Skeletal muscle satellite cell (primary cell): ENCODE measurements around the gene PILRA.
"Not testable (repeated sequence)": the region's sequence is repeated elsewhere in the genome, so short reads cannot be mapped to it uniquely, and the experiment has no call there.

ENCODE experiments used
- H3K27me3 ChIP-seq: 2 replicates; pipeline ENCODE4 v1.7.0; 2013; ENCODE audit warnings: low read length; ENCODE audit not compliant: control insufficient read depth, insufficient read depth
- H3K36me3 ChIP-seq: 2 replicates; pipeline ENCODE4 v1.7.0; 2013; ENCODE audit warnings: mild to moderate bottlenecking, control low read depth, low read length; ENCODE audit not compliant: insufficient read depth
- H3K4me1 ChIP-seq: 2 replicates; pipeline ENCODE4 v1.7.0; 2013; ENCODE audit warnings: low read length; ENCODE audit not compliant: control insufficient read depth, insufficient read depth
- H3K4me2 ChIP-seq: 2 replicates; pipeline ENCODE4 v1.7.0; 2013; ENCODE audit warnings: mild to moderate bottlenecking, low read length
- H3K4me3 ChIP-seq: 2 replicates; pipeline ENCODE4 v1.7.0; 2013; ENCODE audit warnings: low read length
- H3K9ac ChIP-seq: 2 replicates; pipeline ENCODE4 v1.7.0; 2013; ENCODE audit warnings: mild to moderate bottlenecking, low read depth, low read length, moderate library complexity
- H3K9me3 ChIP-seq: replicated peaks from 2 replicates; pipeline ENCODE4 v1.7.0; 2013; ENCODE audit warnings: mild to moderate bottlenecking, control low read depth, low read length

PILRA gene

DNA sequence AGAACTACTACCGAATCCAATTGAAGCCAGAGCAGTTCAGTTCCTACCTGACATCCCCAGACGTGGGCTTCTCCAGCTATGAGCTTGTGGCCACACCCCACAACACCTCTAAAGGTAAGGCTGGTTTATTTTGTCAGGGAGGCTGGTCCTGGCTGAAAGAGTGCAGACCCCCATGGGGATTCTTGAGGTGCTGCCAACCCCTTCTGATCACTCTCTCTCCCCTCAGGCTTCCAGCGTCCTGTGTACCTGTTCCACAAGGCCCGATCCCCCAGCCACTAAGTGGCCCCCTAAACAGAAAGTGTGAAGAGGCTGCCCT lies 59.9 kb downstream of the PILRA start:
- Histone ChIP-seq H3K9me3 (no peaks in the 10 kb centered on the region), H3K4me3 (no peak overlapping the region), H3K27me3 (no peaks in the 10 kb centered on the region), H3K4me2 (no peak overlapping the region), H3K9ac (peak overlapping the region; percentile 7), H3K4me1 (peaks cover 39% of the 10 kb centered on the region), H3K36me3 (peaks cover 45% of the 10 kb centered on the region)

DNA sequence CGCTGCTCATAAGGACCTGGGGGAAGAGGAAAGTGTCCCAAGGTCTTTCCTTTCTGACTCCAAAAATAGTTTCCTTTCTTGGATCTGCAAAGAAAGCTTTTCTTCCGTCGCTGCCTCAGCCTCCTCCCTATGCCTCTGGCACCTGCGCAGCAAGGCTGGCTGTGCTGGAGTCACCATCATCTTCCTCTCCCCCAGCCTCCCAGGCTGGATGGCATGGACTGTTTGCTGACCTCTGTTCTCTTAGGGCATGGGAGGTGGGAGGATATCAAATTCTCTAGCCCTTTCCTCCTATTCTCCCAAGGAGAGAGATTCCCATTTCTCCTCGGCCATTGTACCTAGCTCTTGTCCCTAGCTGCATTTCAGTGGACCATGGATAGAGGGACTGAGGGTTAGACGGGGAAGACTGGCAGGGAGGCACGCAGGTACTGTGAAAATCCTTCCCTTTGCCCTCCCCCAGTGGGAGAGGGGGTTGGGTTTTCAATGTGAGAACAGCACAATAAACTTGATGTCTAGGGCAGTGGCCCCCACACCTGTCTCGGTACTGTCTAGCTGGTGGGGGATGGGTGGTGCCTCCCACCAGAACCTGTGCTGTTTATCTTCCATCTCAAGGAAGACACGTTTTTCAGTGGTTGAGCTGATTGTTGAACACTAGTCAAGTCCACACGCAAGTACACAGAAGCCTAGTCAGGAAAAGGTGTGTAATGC lies 60.5 kb downstream of the PILRA start:
- H3K9ac ChIP-seq = peak overlapping the region; percentile 7
- peaks cover 45% of the 10 kb centered on the region for H3K36me3 ChIP-seq
- no peaks in the 10 kb centered on the region for H3K27me3 ChIP-seq
- no peak overlapping the region for H3K4me2 ChIP-seq
- H3K4me3 ChIP-seq = no peak overlapping the region
- H3K4me1 ChIP-seq = peaks cover 39% of the 10 kb centered on the region
- H3K9me3 ChIP-seq = no peaks in the 10 kb centered on the region

DNA sequence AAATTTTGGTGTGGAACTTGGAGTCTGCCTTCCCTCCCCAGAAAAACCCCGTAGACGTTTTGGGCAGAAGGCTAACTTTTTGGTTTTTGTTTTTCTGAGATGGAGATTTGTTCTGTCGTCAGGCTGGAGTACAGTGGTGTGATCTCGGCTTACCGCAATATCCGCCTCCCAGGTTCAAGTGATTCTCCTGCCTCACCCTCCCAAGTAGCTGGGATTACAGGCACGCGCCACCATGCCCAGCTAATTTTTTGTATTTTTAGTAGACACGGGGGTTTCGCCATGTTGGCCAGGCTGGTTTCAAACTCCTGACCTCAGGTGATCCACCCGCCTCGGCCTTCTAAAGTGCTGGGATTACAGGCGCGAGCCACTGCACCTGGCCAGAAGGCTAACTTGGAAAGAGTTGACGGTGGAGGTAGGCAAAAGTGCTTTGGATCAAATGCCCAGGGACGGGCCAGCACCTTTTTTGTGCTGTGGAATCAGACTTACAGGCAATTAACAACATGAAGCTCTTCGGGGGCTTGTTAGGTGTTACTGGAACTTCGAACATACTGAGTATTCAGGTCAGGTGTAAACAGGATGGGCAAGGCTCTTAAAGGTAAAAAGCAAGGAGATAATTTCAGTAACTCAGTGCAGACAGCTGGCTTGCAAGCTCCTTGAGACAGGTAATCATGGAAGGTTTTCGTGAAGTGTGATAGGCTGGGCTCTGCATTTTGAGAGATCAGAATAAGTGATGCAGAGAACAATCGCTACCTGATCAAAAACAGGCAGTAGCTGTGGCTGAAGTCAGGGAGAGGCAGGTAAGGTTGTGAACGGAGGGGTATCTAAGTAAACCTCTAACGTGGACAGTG lies 61.2 kb downstream of the PILRA start:
- Histone ChIP-seq H3K36me3 (peaks cover 45% of the 10 kb centered on the region), H3K27me3 (no peaks in the 10 kb centered on the region), H3K4me1 (peaks cover 45% of the 10 kb centered on the region), H3K9me3 (no peaks in the 10 kb centered on the region), H3K4me3 (peak overlapping the region; percentile 88), H3K9ac (peak overlapping the region; percentile 91), H3K4me2 (peak overlapping the region; percentile 98)

DNA sequence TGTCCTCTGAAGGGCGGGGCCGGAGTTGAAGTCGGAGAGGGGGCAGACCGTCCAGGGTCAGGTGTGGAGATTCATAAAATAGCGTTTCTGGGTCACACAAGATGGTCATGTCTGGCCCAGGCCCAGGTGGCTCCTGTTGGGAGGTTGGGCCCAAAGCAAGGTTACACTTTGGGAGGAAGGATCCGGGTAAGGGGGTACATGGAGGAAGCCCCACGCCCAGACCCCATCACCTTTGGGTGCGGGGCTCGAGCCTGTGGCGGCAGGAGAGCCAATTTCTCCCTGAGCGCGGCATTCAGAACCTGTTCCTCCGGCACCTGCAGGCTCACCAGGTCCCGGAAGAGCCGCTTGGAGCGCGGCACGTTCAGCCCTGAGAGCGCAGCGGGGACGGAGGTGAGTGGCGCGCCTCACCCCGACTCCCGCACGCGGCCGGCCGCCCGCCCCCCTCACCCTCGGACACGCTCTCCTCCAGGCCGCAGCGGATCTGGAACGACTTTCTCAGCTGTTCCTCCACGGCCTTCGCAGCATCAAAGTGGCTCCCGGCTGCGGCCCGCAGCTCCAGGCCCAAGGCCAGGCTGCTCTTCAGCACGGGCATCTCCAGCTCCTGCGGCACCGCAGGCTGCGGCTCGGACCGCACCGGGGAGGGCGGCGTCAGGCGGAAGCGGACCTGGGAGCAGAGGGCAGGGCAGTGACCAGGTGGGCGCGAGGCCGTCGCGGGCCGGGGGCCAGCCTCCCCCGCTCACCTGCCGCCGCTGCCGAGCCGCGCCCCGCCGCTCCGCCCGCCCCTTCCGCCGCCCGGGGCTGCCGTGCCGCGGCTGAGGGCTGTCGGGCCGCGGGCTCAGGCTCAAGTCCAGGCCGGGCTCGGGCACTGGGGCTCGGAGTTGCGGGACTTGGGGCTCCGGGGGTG lies 62.4 kb downstream of the PILRA start:
- no peaks in the 10 kb centered on the region for H3K27me3 ChIP-seq
- peaks cover 45% of the 10 kb centered on the region for H3K4me1 ChIP-seq
- peak overlapping the region; percentile 91 for H3K9ac ChIP-seq
- H3K9me3 ChIP-seq = no peaks in the 10 kb centered on the region
- peak overlapping the region; percentile 98 for H3K4me2 ChIP-seq
- H3K4me3 ChIP-seq = peak overlapping the region; percentile 88
- peaks cover 42% of the 10 kb centered on the region for H3K36me3 ChIP-seq

DNA sequence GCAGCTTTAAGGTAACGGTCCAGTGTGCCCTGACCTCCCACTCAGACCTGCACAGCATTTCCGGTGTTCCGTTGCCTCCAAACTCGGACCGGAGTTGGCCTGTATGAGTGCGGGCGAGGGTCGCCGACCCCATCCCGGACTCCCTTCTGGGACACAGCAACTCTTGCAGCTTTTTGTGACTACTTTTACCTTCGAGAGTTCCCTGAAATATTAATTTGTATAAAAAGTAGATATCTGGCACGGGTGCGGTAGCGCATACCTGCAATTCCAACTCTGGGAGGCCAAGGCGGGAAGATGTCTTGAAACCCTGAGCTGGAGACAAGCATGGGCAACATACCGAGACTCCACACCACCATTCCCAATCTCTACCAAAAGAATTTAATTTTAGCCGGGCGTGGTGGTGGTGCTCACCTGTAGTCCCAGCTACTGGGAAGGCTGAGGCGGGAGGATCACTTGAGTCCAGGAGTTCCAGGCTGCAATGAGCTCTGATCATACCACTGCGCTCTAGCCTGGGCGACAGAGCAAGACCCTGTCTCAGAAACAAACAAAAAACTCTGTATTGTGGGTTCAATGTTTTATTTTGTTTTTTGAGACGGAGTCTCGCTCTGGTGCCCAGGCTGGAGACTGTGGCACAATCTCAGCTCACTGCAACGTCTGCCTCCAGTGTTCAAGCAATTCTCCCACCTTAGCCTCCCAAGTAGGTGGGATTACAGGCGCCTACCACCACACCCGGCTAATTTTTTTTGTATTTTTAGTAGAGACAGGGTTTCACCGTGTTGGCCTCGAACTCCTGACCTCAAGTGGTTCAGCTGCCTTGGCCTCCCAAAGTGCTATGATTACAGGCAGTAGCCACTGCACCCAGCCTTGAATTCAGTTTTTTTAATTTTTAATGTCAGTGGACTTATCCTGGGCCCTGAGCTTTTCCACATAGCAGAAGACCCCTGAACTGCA lies 64.1 kb downstream of the PILRA start:
- Histone ChIP-seq H3K36me3 (peaks cover 25% of the 10 kb centered on the region), H3K4me1 (peaks cover 28% of the 10 kb centered on the region), H3K4me2 (peak overlapping the region; percentile 98), H3K4me3 (no peak overlapping the region), H3K27me3 (no peaks in the 10 kb centered on the region), H3K9ac (peak overlapping the region; percentile 91), H3K9me3 (no peaks in the 10 kb centered on the region)

DNA sequence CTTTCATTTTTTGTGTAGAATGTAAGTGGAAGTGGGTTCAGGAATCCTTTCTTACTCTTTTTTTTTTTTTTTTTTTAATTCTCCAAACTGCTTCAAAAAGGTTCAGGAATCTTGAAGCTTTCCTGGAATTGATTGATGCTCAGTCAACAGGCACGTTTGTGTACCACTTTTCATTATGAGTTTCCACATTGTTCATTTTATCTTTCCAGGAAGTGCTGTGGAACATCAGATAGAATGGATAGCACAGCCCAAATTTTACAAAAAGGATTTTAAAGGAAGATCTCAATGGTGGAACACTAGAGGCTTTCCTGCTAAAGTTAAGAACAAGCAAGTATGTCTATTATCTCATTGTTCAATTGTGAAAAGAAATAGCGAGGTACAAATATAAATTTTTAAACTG lies 64.9 kb downstream of the PILRA start:
- H3K27me3 ChIP-seq = no peaks in the 10 kb centered on the region
- H3K36me3 ChIP-seq = peaks cover 17% of the 10 kb centered on the region
- no peak overlapping the region for H3K9ac ChIP-seq
- peaks cover 24% of the 10 kb centered on the region for H3K4me1 ChIP-seq
- no peak overlapping the region for H3K4me3 ChIP-seq
- no peaks in the 10 kb centered on the region for H3K9me3 ChIP-seq
- H3K4me2 ChIP-seq = no peak overlapping the region

DNA sequence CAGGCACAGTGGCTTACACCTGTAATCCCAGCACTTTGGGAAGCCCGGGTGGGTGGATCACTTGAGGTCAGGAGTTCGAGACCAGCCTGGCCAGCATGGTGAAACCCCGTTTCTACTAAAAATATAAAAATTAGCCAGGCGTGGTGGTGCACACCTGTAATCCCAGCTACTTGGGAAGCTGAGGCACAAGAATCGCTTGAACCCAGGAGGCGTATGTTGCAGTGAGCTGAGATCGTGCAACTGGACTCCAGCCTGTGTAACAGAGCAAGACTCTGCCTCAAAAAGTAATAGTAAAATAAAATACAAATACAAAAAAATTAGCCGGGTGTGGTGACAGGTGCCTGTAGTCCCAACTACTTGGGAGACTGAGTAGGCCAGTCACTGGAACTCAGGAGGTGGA lies 65.4 kb downstream of the PILRA start:
- H3K9me3 ChIP-seq, H3K4me3 ChIP-seq, H3K27me3 ChIP-seq, H3K4me2 ChIP-seq, H3K9ac ChIP-seq: not testable (repeated sequence)
- Histone ChIP-seq H3K36me3 (peaks cover 12% of the 10 kb centered on the region), H3K4me1 (peaks cover 27% of the 10 kb centered on the region)

DNA sequence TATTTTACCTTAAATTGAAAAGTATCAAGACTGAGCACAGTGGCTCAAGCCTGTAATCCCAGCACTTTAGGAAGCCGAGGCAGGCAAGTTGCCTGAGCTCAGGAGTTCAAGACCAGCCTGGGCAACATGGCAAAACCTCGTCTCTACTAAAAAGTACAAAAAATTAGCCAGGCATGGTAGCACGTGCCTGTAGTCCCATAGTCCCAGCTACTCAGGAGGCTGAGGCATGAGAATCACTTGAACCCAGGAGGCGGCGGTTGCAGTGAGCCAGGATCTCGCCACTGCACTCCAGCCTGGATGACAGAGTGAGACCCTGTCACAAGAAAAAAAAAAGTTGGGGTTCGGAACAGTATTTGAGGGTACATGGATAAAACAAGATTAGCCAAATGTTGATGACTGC lies 66.0 kb downstream of the PILRA start:
- not testable (repeated sequence) for H3K27me3 ChIP-seq, H3K9me3 ChIP-seq, H3K36me3 ChIP-seq, H3K4me3 ChIP-seq, H3K4me2 ChIP-seq
- Histone ChIP-seq H3K9ac (peak overlapping the region; percentile 34), H3K4me1 (peaks cover 32% of the 10 kb centered on the region)

DNA sequence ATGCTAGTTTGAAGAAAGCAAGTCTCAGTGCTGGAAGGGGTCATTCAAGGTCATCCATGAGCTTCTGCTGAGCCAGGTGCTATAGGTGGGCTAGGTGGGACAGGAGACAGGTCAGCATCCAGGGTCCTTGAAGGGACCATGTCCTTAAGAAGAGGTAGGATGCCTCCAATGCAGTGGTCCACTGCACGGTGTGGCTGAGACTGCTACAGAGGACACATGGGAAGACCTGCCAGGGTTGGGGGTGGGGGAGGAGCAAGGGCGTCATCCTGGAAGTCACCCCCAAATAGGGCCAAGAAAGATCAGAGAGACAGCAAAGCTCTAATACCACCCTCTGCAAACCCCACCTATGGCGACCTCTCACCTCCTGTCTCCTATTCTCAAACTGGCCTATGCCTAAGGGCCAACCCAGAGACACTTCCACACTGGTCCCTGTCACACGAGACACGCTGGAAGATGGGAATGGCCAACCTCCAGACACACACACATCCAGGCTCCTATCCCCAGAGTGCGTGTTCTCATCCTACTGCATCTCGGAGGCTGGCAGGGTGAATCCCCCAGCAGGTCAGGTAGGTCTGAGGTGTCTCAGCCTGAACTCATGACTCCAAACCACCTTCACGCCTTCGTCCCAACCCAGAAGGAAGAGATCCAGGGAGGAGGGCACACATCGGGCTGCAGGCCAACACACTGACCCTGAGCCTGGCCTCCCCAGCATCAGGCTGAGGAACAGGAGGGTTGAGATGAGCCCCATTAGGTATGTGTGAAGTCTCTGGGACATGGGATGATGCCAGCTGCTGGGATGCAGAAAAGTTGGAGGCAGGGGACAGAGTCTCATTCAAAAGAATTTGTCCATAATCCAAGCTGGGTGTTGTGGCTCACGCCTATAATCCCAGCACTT lies 68.6 kb downstream of the PILRA start:
- H3K9me3 ChIP-seq = no peaks in the 10 kb centered on the region
- H3K36me3 ChIP-seq = no peaks in the 10 kb centered on the region
- H3K4me2 ChIP-seq = no peak overlapping the region
- no peaks in the 10 kb centered on the region for H3K27me3 ChIP-seq
- peaks cover 43% of the 10 kb centered on the region for H3K4me1 ChIP-seq
- no peak overlapping the region for H3K9ac ChIP-seq
- no peak overlapping the region for H3K4me3 ChIP-seq
